Measurements from ENCODE around the gene ZAR1L.

DNA sequence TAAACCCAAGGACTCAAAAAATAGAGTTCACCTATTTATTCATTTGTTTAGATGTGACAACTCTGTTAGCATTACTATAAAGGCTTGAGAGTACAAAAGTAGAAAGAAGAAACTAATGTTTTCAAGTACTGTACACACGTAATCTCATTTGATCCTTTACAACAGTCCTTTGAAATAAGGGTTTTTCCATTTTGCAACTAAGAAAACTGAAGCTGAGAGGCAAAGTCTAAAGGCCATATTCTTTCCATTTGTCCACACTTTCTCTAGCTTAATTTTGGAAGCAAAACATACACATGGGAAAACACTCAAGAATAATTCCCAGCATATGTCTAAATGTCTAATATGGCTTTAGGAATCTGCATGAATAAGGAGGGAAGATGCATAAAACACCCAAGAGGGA, 34.1 kb downstream of the ZAR1L start:
- TF ChIP-seq CTCF (conservative IDR thresholded peaks at IDR 0.05) (no peak), ZFX (IDR thresholded peaks at IDR 0.05) (no peak)

Data from C4-2B (cell line).